AG04449 (cell line): ENCODE data around the gene APOA4.

Experiments
- CTCF ChIA-PET: fragments of 350-600 bp; formaldehyde crosslinking; extraction: SDS; loops from one replicate; lab custom pipeline; 2021; ENCODE audit warnings: antibody characterized with exemption; lab: Yijun Ruan, JAX
- POLR2A ChIA-PET: fragments of 400-600, 350-600 bp; formaldehyde crosslinking; extraction: SDS; loops from one replicate; lab custom pipeline; 2020; ENCODE audit warnings: antibody characterized with exemption, inconsistent platforms; lab: Yijun Ruan, JAX
- DNase-seq: peaks from one replicate; pipeline ENCODE4 v3.0.0-alpha.2; 2010; ENCODE audit warnings: low read depth, low spot score
- H3K4me3 ChIP-seq: 2 replicates; pipeline ENCODE4 v1.5.1; 2011; ENCODE audit warnings: low read depth, mild to moderate bottlenecking, control low read depth, low read length
- TF ChIP-seq, protein P1 (sequence below): IDR thresholded peaks from one replicate; pipeline ENCODE4 v1.5.1; 2011; ENCODE audit warnings: mild to moderate bottlenecking, moderate library complexity, low read length, control low read depth, inconsistent platforms; ENCODE audit not compliant: insufficient read depth; ENCODE audit errors: missing control alignments

Gene APOA4

DNA sequence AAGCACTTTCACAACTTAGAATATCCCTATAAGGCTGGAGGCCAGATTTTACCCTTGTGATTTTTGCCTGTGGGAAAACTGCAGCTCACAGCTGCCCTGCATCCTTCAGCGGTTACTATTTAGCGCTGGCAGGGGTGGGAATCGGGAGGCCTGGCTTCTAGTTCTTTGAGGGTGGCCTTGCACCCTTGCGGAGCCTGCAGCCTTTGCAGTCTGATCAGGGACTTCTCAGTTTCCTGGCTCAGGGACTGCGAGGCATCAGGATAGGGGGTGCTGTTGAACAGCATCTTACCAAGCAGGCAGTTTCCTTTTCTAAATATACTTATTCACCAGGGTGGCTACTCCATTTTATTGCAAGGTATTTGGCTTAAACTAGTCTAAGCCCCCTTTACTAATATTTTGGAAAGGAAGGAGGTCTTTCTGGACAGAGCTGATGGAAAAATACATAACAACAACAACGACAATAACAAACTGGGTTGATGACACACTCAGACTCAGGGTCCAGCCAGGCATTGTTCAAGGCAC is 17.2 kb upstream of the APOA4 start:
- no peak for DNase-seq
- no peak overlapping the region for H3K4me3 ChIP-seq
- TF ChIP-seq, protein P1, sequence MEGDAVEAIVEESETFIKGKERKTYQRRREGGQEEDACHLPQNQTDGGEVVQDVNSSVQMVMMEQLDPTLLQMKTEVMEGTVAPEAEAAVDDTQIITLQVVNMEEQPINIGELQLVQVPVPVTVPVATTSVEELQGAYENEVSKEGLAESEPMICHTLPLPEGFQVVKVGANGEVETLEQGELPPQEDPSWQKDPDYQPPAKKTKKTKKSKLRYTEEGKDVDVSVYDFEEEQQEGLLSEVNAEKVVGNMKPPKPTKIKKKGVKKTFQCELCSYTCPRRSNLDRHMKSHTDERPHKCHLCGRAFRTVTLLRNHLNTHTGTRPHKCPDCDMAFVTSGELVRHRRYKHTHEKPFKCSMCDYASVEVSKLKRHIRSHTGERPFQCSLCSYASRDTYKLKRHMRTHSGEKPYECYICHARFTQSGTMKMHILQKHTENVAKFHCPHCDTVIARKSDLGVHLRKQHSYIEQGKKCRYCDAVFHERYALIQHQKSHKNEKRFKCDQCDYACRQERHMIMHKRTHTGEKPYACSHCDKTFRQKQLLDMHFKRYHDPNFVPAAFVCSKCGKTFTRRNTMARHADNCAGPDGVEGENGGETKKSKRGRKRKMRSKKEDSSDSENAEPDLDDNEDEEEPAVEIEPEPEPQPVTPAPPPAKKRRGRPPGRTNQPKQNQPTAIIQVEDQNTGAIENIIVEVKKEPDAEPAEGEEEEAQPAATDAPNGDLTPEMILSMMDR = peak; percentile 24
- ChIA-PET POLR2A (no interaction called here), CTCF (interaction anchor here (0.9 to 2.3 kb wide), 7 partner anchors 9 to 266 kb away, joined by 3 to 13 read pairs (median 5); partner anchors contain the start of genes APOA5 and APOC3)

DNA sequence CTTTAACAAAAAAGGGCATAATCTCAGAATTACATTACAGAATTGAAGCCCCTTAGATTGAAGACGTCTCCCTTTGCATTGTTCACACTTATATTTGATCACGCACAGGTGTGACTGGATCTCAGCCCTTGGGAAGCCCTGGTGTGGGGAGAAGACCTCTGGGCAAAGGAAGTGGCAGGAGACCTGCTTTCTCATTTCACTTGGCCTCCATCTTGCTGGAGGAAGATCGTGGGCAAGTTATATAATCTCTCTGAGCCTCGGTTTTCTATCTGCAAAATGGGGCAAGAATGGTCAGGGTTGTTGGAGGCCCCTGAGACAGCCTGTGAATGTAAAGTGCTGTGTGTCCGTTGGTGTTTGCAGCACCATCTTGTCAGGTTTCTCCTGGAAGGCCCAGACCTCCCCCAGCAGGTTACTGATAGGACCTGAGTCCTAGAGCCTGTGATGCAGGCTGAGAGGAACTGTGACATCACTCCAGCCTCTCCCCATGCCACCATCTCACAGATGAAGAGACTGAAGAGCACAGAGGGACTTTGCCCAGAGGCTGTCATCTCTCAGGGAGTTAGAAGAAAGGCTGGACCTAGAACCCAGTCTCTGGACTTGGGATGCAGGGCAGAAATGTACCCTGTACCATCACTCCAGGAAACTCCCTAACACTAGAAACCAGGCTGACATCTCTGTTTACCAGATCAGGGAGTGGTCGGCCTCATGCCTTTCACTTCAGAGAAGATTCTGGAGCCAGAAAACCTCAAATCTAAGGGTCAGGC is 15.4 kb upstream of the APOA4 start:
- ChIA-PET POLR2A (no interaction called here), CTCF (interaction anchor here (0.7 to 6.6 kb wide), 7 partner anchors 9 to 267 kb away, joined by 3 to 120 read pairs (median 8); partner anchors contain the start of genes APOA4, APOA5, APOC3 and ZPR1)
- DNase-seq = no peak

DNA sequence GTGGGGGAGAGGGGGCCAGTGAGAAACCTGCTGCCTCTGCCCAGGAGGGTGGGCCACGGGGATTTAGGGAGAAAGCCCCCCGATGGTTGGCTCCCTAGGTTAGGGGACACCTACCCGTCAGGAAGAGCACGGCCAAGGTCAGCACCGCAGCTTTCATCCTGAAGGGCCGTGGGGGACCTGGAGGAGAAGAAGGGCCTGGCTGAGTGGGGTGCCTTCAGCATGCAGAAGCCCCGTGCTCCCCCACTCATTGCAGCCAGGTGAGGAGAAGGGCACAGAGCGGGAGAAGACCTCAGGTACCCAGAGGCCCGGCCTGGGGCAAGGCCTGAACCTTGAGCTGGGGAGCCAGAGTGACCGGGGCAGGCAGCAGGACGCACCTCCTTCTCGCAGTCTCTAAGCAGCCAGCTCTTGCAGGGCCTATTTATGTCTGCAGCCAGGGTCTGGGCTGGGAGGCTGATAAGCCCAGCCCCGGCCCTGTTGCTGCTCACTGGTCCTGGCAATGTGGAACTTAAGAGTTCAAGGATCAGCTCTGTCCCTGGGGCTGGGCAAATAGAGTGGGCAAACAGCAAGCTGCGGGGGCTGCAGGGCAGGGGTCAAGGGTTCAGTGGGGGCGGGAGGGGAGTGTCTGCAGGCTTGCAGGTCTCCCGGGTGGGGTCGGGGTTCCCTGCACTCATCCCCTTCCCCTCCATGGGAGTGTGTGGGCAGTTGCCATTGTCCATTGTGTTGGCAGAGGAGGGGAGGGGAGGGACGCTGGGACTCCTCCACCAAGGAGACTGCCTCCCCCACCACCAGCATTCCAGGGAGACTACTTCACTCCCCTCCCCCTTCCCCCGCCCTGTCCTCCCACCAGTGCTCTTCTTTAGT is 14.4 kb upstream of the APOA4 start, which contains the start of gene APOA1:
Gene APOA1 (minus strand): TSS at position 392 of the 861 bp plus-strand sequence. CDS start 235 bp downstream, at position 157.
- DNase-seq = no peak
- no peak within 1 kb of the TSS for H3K4me3 ChIP-seq
- ChIA-PET POLR2A (no interaction called here), CTCF (interaction anchor here (0.7 to 6.6 kb wide), 12 partner anchors 8 to 308 kb away, joined by 3 to 120 read pairs (median 8); partner anchors contain the start of genes APOA4, APOA5, APOC3 and PAFAH1B2)
- TF ChIP-seq, protein P1 = no peak

More for the DNA sequence above, 15.4 kb upstream of the APOA4 start:
- TF ChIP-seq, protein P1 = no peak
- H3K4me3 ChIP-seq = no peak overlapping the region

DNA sequence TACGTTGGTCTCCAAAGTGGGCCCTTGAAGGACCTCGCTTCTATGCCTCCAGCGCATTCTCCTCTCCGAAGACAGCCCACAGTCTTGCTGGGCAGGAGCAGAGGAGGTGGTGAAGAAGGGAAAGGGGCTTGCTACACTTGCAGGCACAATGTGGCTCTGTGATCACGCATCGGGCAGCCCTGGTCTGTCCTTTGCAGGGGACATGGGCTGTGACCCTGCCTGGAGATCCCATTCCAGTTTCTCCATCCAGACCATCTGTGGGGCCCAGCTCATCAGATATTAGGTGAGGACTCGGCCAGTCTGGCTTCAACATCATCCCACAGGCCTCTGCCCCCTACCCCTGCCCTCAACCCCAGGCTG is 13.5 kb upstream of the APOA4 start:
- ChIA-PET POLR2A (interaction anchor here (1.0 kb wide), 1 partner anchor 49 kb away, joined by 8 read pairs; the partner anchor contains the start of gene ZPR1), CTCF (interaction anchor here (0.8 to 6.6 kb wide), 26 partner anchors 7 to 308 kb away, joined by 3 to 120 read pairs (median 5); partner anchors contain the start of genes APOA4, APOA5, PAFAH1B2 and SIK3)
- no peak for DNase-seq
- no peak overlapping the region for H3K4me3 ChIP-seq
- TF ChIP-seq, protein P1 = no peak

DNA sequence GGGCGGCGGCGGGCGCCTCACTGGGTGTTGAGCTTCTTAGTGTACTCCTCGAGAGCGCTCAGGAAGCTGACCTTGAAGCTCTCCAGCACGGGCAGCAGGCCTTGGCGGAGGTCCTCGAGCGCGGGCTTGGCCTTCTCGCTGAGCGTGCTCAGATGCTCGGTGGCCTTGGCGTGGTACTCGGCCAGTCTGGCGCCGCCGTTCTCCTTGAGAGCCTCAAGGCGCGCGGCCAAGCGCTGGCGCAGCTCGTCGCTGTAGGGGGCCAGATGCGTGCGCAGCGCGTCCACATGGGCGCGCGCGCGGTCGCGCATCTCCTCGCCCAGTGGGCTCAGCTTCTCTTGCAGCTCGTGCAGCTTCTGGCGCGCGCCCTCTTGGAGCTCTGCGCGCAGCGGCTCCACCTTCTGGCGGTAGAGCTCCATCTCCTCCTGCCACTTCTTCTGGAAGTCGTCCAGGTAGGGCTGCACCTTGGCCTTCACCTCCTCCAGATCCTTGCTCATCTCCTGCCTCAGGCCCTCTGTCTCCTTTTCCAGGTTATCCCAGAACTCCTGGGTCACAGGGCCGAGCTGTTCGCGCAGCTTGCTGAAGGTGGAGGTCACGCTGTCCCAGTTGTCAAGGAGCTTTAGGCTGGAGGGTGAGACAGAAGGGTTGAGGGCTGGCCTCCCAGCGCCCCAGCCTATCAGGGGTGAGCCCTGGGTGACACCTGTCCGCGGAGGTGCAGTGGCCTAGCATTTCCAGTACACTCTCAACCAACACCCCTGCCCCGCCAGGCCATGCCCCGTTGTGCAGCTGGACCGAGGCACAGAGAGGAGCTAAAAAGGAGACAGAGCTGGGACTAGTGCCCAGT is 12.9 kb upstream of the APOA4 start:
- peak; percentile 55 for DNase-seq
- TF ChIP-seq, protein P1 = peak; percentile 72
- H3K4me3 ChIP-seq = peak overlapping the region; percentile 45
- CTCF ChIA-PET = interaction anchor here (0.7 to 6.6 kb wide), 36 partner anchors 8 to 391 kb away, joined by 3 to 120 read pairs (median 4); partner anchors contain the start of genes APOA4, APOA5, PAFAH1B2 and SIK3
- POLR2A ChIA-PET = interaction anchor here (0.8 to 1.3 kb wide), 6 partner anchors 18 to 263 kb away, joined by 3 to 8 read pairs (median 4); partner anchors contain the start of genes APOA5 and ZPR1
